Measurements from ENCODE around the gene RSPH3. TPM values are rescaled to one million over a fixed set of nuclear protein-coding genes. Genes with fewer than 3 reads are reported as not detected.
"Not testable (repeated sequence)": the region's sequence is repeated elsewhere in the genome, so short reads cannot be mapped to it uniquely, and the experiment has no call there.

The RSPH3 gene
- total RNA-seq, 2 experiments from 2014 or later, result 3.3 to 4.0 TPM

DNA sequence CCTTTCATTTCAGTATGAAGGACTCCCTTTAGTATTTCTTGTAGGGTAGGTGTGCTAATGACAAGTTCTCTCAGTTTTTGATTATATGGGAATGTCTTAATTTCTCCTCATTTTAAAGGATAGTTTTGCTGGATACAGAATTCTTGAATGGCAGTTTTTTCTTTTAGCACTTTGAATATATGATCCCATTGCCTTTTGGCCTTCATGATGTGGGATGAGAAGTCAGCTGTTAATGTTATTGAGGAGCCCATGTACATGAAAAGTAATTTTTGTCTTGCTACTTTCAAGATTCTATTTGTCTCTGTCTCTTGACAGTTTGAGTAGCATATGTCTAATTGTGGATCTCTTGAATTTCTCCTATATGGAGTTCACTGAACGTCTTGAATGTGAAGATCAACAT is 30.9 kb downstream of the RSPH3 start:
- no peaks in the 10 kb centered on the region for H3K27me3 Mint-ChIP-seq
- peaks cover 3% of the 10 kb centered on the region for H3K4me1 Mint-ChIP-seq
- peaks cover 18% of the 10 kb centered on the region for H3K36me3 Mint-ChIP-seq
- H3K27ac Mint-ChIP-seq, result no peak overlapping the region
- peaks cover 23% of the 10 kb centered on the region for H3K9me3 Mint-ChIP-seq
- no peak for DNase-seq
- no peak overlapping the region for H3K4me3 Mint-ChIP-seq

DNA sequence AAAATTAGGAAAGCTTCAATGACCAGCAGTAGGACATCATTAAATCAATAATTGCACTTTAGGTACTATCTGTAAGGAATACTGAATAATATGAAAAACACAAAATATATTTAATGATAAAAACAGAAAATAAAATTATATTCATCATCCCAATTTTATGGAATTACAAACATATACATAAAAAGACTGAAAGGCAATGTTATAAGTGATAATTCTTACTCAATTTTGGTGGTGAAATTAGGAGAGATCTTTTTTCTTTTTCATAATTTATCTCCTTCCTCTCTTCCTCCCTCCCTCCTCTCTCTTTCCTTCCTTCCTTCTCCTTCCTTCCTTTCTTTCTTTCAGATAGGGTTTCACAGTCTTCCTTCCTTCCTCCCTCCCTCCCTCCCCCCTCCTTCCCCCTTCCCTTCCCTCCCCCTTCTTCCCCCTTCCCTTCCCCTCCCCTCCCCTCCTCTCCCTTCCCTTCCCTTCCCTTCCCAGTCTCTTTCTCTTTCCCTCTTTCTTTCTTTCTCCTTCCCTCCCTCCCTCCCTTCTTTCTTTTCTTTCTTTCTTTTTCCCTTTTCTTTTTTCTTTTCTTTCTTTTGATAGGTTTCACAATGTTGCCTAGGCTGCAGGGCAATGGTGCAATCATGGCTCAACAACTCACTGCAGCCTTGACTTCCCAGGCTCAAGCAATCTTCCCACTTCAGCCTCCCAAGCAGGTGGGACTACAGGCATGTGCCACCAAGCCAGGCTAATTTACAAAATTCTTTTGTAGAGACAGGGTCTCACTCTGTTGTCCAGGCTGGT is 36.8 kb downstream of the RSPH3 start:
- Mint-ChIP-seq H3K4me3 (no peak overlapping the region), H3K9me3 (peaks cover 12% of the 10 kb centered on the region), H3K27me3 (no peaks in the 10 kb centered on the region), H3K27ac (no peak overlapping the region), H3K4me1 (peaks cover 2% of the 10 kb centered on the region), H3K36me3 (peaks cover 3% of the 10 kb centered on the region)
- no peak for DNase-seq

DNA sequence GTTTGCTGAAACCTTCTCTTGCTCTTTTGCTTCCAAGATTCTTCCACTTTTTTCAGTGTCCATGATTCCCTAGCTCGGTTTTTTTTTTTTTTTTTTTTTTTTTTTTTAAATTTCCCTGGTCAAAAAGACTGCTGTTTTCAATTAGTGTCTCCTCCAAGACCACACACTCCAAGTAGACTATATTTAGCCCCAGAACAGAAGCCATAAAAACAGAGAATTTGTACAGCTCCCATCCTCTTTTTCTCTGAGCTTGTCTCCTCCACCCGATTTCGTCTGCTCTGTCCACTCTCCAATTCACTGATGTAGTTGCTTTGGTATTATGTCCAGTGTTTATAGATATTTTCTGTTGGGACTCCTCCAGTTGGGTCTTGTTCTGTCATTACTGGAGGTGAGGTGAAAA is 37.6 kb downstream of the RSPH3 start:
- Mint-ChIP-seq H3K27ac (no peak overlapping the region), H3K4me1 (peaks cover 2% of the 10 kb centered on the region), H3K4me3 (no peak overlapping the region), H3K27me3 (no peaks in the 10 kb centered on the region), H3K9me3 (peaks cover 7% of the 10 kb centered on the region), H3K36me3 (no peaks in the 10 kb centered on the region)
- no peak for DNase-seq

DNA sequence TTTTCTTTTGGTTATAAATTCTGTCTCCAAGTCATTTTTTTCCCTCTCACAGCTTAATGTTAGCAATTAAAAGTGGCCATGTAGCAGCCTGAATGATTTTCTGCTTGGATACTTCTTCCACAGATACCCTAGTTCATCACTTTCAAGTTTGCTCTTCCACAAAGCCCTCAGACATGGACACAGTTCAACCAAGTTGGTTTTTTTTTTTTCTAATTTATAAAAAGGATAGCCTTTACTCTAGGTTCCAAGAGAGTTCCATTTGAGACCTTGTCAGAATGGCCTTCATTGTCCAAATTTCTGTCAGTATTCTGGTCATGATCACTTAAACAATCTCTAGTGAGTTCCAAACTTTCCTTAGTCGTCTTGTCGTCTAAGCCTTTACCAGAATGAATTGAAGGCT is 40.0 kb downstream of the RSPH3 start:
- H3K4me3 Mint-ChIP-seq, result no peak overlapping the region
- H3K27me3 Mint-ChIP-seq, result no peaks in the 10 kb centered on the region
- H3K9me3 Mint-ChIP-seq, result no peaks in the 10 kb centered on the region
- no peaks in the 10 kb centered on the region for H3K36me3 Mint-ChIP-seq
- no peak overlapping the region for H3K27ac Mint-ChIP-seq
- DNase-seq, result no peak
- H3K4me1 Mint-ChIP-seq, result no peaks in the 10 kb centered on the region

DNA sequence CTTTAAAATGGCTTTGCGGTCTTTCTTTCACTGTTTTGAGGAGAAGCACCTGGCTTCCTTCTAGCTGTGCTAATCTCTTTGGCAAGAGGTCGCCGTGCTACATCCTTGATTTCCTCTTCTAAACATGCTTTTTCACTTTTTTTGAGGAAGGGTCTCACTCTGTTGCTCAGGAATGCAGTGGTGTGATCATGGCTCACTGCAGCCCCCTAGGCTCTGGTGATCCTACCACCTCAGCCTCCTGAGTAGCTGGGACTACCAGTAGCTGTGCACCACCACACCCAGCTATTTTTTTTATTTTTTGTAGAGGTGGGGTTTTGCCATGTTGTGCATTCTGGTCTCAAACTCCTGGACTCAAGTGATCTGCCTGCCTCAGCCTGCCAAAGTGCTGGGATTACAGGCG is 40.5 kb downstream of the RSPH3 start:
- no peak for DNase-seq
- no peaks in the 10 kb centered on the region for H3K27me3 Mint-ChIP-seq
- no peak overlapping the region for H3K27ac Mint-ChIP-seq
- H3K36me3 Mint-ChIP-seq, result no peaks in the 10 kb centered on the region
- H3K9me3 Mint-ChIP-seq, result no peaks in the 10 kb centered on the region
- H3K4me1 Mint-ChIP-seq, result no peaks in the 10 kb centered on the region
- H3K4me3 Mint-ChIP-seq, result no peak overlapping the region

DNA sequence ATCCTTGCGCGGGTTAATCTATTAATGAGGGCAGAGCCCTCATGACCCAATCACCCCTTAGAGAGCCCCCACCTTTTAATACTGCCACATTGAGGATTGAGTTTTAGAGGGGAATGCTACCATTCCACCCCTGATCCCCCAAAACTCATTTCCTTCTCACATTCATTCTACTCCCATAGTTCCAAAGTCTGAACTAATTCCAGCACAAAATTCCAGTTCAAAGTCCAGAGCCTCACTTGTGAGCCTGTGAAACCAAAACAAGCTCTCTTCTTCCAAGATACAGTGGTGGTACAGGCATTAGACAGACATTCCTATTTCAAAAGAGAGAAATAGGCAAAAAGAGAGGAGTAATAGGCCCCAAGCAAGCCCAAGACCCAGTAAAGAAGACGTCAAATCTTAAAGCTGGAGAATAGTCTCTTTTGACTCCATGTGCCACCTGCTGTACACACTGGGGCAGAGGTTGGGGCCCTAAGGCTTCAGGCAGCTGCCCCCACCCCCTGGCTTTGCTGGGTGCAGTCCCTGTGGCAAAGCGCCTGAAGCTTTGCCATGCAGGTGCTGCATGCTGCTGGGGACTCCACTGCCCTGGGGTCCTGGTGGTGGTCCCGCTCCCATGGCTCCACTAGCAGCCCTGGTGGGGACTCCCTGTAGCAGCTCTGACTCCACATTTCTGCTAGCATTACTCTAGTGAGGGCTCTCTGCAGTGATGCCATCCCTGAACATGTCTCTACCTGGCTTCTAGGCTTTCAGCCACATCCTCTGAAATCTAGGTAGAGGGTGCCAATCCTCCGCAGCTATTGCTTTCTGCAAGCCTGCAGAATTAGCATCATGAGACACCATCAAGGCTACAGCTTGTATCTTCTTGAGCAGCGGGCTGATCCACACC is 41.3 kb downstream of the RSPH3 start:
- Mint-ChIP-seq H3K36me3 (no peaks in the 10 kb centered on the region), H3K4me3 (no peak overlapping the region), H3K9me3 (no peaks in the 10 kb centered on the region), H3K4me1 (no peaks in the 10 kb centered on the region), H3K27me3 (no peaks in the 10 kb centered on the region), H3K27ac (no peak overlapping the region)
- no peak for DNase-seq

DNA sequence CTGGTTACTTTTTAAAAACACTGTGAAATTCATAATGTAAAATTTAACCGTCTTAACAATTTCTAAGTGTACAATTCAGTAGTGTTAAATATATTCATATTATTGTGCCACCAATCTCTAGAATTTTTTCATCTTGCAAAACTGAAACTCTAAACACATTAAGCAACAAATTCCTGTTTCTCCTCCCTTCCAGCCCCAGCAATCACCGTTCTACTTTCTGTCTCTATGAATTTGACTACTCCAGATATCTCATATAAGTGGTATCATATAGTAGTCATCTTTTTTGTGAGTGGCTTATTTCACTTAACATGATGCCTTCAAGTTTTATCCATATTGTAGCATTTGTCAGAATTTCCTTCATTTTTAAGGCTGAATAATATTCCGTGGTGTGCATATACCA is 44.7 kb downstream of the RSPH3 start:
- Mint-ChIP-seq H3K36me3 (no peaks in the 10 kb centered on the region), H3K27me3 (no peaks in the 10 kb centered on the region), H3K4me3 (no peak overlapping the region), H3K27ac (no peak overlapping the region), H3K9me3 (peaks cover 4% of the 10 kb centered on the region), H3K4me1 (no peaks in the 10 kb centered on the region)
- DNase-seq, result no peak

DNA sequence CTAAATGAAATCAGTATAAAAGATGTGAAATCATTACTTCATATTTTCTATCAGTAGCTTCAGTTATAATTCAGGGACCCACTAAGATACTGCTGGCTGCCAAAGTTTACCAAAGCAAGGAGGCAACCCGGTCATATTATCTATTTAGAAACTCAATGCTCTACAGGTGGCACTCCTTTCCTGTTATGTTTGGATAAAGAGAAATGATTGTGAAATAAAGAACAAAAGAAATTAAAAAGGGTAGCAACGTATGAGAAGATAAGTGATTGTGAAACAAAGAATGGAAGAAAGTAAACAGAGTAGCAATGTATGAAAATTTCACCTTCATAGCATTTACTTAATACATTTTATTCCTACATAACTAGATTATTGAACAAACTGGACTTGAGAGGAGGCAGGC is 45.2 kb downstream of the RSPH3 start:
- H3K27ac Mint-ChIP-seq, result no peak overlapping the region
- H3K36me3 Mint-ChIP-seq, result no peaks in the 10 kb centered on the region
- H3K9me3 Mint-ChIP-seq, result peaks cover 4% of the 10 kb centered on the region
- no peak overlapping the region for H3K4me3 Mint-ChIP-seq
- H3K27me3 Mint-ChIP-seq, result no peaks in the 10 kb centered on the region
- no peaks in the 10 kb centered on the region for H3K4me1 Mint-ChIP-seq
- DNase-seq, result no peak

DNA sequence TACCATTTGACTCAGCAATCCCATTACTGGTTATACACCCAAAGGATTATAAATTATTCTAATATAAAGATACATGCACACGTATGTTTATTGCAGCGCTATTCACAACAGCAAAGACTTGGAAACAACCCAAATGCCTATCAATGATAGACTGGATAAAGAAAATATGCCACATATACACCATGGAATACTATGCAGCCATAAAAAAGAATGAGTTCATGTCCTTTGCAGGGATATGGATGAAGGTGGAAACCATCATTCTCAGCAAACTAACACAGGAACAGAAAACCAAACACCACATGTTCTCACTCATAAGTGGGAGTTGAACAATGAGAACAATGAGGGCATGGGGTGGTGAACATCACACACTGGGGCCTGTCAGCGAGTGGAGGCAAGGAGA is 48.0 kb downstream of the RSPH3 start:
- not testable (repeated sequence) for H3K9me3 Mint-ChIP-seq, DNase-seq, H3K27me3 Mint-ChIP-seq, H3K27ac Mint-ChIP-seq, H3K4me1 Mint-ChIP-seq, H3K36me3 Mint-ChIP-seq, H3K4me3 Mint-ChIP-seq

DNA sequence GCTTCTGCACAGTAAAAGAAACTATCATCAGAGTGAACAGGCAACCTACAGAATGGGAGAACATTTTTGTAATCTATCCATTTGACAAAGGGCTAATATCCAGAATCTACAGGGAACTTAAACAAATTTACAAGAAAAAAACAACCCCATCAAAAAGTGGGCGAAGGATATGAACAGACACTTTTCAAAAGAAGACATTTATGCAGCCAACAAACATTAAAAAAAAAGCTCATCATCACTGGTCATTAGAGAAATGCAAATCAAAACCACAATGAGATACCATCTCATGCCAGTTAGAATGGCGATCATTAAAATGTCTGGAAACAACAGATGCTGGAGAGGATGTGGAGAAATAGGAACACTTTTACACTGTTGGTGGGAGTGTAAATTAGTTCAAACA is 48.4 kb downstream of the RSPH3 start:
- DNase-seq, H3K4me1 Mint-ChIP-seq, H3K9me3 Mint-ChIP-seq, H3K27me3 Mint-ChIP-seq, H3K27ac Mint-ChIP-seq, H3K36me3 Mint-ChIP-seq, H3K4me3 Mint-ChIP-seq: not testable (repeated sequence)

DNA sequence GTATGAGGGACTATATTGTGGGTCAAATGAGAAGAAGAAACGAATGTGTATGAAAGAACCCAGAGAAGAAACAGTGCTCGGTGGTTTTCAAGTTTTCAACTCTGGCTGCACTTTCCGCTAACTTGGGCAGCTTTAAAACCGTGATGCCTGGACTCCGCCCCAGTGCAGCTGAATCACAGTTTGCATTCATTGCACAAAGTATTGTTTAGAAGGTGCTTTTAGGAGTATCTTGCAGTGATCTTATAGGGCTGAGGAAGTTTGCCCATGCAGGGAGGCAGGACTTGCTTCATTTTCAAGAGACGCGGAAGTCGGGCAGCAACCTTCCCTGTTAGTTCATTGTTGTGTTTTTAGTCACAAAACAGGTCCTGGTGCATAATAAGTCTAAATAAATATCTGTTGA is 52.7 kb downstream of the RSPH3 start:
- no peak for DNase-seq
- Mint-ChIP-seq H3K36me3 (peaks cover 1% of the 10 kb centered on the region), H3K4me1 (no peaks in the 10 kb centered on the region), H3K4me3 (no peak overlapping the region), H3K9me3 (peaks cover 11% of the 10 kb centered on the region), H3K27me3 (no peaks in the 10 kb centered on the region), H3K27ac (no peak overlapping the region)

DNA sequence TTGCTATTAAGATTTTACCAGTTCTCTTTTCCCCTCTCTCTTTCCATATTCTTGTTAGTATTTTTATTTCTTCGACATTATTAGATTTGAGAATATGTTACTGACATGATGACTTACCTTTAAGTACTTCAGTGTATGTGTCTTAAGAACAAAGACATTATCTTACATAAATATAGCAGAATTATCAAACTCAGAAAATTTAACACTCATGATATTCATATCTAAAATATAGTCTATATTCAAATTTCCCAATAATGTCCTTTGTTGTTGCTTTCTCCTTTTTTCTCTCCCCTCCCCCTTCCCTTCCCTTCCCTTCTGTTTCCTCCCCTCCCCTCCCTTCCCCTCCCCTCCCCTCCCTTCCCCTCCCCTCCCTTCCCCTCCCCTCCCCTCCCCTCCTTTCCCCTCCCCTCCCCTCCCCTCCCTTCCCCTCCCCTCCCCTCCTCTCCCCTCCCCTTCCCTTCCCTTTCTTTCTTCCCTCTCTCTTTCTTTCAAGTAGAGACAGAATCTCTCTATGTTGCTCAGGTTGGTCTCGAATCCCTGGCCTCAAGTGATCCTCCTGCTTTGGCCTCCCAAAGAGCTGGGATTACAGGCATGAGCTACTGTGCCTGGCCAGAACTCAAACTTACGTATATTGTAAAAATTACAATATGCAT is 56.5 kb downstream of the RSPH3 start:
- no peak for DNase-seq
- H3K4me3 Mint-ChIP-seq, result no peak overlapping the region
- H3K4me1 Mint-ChIP-seq, result peaks cover 7% of the 10 kb centered on the region
- H3K27ac Mint-ChIP-seq, result no peak overlapping the region
- H3K36me3 Mint-ChIP-seq, result peaks cover 1% of the 10 kb centered on the region
- peaks cover 9% of the 10 kb centered on the region for H3K9me3 Mint-ChIP-seq
- peaks cover 4% of the 10 kb centered on the region for H3K27me3 Mint-ChIP-seq

DNA sequence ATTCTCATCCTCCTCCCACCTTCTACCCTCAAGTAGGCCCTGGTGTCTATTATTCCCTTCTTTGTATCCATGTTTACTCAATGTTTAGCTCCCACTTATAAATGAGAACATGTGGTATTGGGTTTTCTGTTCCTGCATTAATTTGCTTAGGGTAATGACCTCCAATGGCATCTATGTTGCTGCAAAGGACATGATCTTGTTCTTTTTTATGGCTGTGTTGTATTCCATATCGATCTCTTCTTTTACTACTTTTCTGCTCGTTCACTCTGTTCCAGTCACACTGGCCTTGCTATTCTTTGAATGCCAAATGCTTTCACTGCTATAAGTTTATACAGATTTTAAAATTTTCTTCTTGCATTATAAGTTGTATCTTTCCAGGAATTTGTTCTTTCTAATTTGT is 57.7 kb downstream of the RSPH3 start:
- peaks cover 1% of the 10 kb centered on the region for H3K36me3 Mint-ChIP-seq
- H3K27me3 Mint-ChIP-seq, result peaks cover 9% of the 10 kb centered on the region
- no peak for DNase-seq
- peaks cover 7% of the 10 kb centered on the region for H3K4me1 Mint-ChIP-seq
- no peak overlapping the region for H3K4me3 Mint-ChIP-seq
- peaks cover 9% of the 10 kb centered on the region for H3K9me3 Mint-ChIP-seq
- H3K27ac Mint-ChIP-seq, result no peak overlapping the region

DNA sequence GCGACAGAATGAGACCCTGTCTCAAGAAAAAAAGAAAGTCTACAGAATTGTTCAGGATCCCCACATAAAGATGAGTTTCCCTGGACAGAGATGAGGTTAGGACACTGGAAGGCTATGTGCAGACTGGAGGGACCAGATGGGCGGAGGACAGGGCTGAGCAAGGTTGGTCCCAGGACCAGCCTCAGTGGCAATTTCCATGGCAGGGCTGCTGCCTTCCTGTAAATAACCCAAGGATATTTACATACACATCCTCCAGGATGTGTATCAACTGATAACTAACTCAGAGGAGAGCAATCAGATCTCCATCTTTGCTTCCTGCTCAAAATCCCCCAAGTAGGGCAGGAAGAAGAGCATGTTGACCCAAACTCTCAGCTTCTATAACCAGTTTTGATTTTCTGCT is 58.8 kb downstream of the RSPH3 start:
- no peak overlapping the region for H3K27ac Mint-ChIP-seq
- peaks cover 1% of the 10 kb centered on the region for H3K36me3 Mint-ChIP-seq
- no peak for DNase-seq
- H3K9me3 Mint-ChIP-seq, result peaks cover 9% of the 10 kb centered on the region
- H3K4me3 Mint-ChIP-seq, result no peak overlapping the region
- H3K27me3 Mint-ChIP-seq, result peaks cover 9% of the 10 kb centered on the region
- peaks cover 7% of the 10 kb centered on the region for H3K4me1 Mint-ChIP-seq
